Glomerular endothelial cell (primary cell): ENCODE data around the gene APOB. TPM values are rescaled to one million over a fixed set of nuclear protein-coding genes. Genes with fewer than 3 reads are reported as not detected.

Experiments
- DNase-seq: peaks from one replicate; pipeline ENCODE4 v3.0.0-alpha.2; 2011; ENCODE audit warnings: low read depth, low spot score; ENCODE audit errors: extremely low read depth
- total RNA-seq: library from RNA; depleted of rRNA; stranded (reverse); fragments of >200 nt; gene quantifications from 2 replicates; pipeline ENCODE4 v1.2.3, GENCODE V29; 2015

Gene APOB, protein sequence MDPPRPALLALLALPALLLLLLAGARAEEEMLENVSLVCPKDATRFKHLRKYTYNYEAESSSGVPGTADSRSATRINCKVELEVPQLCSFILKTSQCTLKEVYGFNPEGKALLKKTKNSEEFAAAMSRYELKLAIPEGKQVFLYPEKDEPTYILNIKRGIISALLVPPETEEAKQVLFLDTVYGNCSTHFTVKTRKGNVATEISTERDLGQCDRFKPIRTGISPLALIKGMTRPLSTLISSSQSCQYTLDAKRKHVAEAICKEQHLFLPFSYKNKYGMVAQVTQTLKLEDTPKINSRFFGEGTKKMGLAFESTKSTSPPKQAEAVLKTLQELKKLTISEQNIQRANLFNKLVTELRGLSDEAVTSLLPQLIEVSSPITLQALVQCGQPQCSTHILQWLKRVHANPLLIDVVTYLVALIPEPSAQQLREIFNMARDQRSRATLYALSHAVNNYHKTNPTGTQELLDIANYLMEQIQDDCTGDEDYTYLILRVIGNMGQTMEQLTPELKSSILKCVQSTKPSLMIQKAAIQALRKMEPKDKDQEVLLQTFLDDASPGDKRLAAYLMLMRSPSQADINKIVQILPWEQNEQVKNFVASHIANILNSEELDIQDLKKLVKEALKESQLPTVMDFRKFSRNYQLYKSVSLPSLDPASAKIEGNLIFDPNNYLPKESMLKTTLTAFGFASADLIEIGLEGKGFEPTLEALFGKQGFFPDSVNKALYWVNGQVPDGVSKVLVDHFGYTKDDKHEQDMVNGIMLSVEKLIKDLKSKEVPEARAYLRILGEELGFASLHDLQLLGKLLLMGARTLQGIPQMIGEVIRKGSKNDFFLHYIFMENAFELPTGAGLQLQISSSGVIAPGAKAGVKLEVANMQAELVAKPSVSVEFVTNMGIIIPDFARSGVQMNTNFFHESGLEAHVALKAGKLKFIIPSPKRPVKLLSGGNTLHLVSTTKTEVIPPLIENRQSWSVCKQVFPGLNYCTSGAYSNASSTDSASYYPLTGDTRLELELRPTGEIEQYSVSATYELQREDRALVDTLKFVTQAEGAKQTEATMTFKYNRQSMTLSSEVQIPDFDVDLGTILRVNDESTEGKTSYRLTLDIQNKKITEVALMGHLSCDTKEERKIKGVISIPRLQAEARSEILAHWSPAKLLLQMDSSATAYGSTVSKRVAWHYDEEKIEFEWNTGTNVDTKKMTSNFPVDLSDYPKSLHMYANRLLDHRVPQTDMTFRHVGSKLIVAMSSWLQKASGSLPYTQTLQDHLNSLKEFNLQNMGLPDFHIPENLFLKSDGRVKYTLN (N-terminal part only)
- total RNA-seq, result 0.10 and 0.18 TPM in 2 replicates

DNA sequence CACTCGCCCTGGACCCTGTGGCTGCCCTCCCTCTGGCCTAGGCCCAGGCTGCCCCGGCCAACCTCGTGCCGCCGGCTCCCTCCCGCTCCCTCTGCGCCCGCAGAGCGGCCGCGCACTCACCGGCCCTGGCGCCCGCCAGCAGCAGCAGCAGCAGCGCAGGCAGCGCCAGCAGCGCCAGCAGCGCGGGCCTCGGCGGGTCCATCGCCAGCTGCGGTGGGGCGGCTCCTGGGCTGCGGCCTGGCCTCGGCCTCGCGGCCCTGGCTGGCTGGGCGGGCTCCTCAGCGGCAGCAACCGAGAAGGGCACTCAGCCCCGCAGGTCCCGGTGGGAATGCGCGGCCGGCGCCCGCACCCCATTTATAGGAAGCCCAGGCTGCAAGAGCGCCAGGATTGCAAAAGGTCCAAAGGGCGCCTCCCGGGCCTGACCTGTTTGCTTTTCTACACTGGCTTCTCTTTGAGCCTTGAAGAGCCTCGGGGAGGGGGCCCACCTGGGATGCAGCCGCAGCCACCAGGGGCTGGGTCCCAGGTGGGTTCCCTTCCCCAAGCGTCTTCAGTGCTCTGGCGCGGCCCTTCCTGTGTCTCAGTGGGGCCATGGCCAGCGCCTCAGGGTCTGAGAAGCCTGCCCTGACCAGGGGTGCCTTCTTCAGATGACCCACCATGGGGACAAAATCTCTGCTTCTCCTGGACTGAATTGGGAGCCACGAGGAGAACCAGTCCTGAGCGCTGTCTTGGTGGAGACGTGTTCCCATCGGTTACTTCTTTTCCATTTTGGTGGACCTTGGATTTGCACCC, at the start of gene APOB:
Gene APOB, minus strand, starts transcription at position 330 of the 789 bp plus-strand sequence. Its CDS starts 128 bp downstream, at position 202.
- DNase-seq, result no peak

DNA sequence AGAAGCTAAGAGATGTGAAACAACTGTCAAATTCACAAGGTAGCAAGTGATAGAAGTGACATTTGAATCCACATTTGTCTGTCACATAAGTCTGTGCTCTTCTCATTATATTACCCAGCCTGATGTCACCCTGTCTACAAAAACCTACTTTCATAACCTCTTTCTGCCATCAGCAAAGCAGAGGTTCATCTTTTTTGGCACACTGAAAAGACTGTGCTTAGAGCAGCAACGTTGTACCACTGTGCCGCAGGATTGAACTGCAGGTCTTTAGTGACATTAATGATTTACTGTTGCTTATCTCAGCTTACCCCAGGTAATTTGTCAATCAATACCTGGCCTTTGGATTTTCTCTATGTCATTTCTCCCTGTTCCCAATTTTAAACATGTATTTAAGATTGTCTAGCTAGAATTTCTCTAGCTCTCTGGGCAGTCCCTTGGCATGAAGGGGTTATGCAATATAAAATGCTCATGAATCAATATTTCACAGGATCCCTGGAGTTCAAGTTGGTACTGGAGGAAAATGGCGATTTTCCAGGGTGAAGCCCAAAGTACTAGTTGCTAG, 48.5 kb upstream of the APOB start:
- DNase-seq, result no peak

DNA sequence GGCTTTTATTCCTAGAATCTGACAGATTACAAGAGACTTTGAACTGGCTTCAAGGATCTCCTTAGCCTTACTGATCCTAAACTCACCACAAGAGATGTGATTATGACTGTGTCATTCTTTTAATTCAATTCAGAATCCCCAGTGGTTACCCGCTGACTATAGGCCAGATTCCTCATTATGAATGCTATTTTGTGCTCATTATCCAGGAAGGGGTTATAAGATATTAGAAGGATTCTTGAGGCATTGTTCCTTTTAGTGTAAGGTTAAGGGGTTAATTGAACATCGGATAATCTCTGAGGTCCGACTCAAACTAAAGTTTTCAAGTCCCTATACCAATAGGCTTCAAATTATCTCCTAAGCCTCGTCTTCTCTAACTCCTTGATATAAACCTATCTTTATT, 40.5 kb upstream of the APOB start:
- DNase-seq, result no peak

DNA sequence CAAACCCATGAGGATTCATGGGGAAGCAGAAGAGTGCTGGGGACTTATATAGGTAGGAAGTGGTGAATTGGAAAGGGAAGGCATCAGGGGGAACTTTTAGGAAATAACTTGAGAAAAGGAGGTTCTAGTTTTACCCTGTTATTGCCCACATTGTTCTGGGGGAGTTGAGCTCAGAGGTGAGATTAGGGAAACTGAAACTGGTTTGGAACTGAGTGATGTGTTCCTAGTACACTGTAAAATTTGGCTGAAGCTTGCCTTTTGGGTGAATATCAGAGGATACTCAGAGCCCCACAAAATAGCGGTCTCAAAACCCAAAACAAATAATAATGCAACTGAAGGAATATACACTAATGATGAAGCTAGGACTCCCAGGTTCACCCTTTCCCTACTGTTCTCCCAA, 39.6 kb upstream of the APOB start:
- DNase-seq, result no peak

DNA sequence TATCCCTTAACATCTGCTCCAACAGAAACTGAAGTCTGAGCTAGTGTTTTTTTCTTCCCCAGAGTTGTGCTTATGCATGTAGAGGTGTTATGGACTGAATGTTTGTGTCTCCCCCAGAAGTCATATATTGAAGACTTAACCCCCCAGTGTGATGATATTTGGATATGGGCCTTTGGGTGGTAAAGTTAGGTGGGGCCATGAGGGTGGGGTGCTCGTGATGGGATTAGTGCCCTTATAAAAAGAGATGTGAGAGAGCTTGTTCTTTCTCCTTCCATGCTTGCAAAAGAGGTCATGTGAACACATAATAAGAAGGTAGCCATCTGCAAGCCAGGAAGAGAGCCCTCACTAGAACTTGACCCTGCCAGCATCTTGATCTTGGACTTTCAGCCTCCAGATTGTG, 34.4 kb upstream of the APOB start:
- no peak for DNase-seq

DNA sequence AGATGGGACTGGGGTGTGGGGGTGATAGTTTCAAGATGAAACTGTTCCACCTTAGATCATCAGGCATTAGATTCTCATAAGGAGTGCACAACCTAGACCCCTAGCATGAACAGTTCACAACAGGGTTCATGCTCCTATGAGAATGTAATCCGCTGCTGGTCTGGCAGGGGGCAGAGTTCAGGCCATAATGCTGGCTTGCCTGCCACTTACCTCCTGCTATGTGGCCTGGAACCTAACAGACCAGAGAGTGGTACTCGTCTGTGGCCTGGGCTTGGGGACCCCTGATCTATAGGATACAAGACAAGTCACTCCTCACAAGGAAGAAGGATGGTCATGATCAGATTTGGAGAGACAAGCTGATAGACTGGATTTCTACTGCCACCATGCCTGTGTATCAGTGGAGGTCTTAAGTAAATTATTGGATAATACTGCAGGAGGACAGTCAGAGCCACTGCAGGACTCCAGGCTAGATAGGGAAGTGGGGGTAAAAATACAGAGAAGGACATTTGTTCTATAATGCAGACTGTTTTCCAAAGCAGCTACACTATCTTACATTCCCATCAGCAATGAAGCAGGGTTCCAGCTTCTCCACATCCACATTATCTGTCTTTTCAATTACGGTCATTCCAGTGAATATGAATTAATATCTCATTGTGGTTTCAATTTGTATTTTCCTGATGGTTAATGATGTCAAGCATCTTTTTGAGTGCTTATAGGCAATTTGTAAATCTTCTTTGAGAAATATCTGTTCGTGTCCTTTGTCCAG, 28.8 kb upstream of the APOB start:
- no peak for DNase-seq

DNA sequence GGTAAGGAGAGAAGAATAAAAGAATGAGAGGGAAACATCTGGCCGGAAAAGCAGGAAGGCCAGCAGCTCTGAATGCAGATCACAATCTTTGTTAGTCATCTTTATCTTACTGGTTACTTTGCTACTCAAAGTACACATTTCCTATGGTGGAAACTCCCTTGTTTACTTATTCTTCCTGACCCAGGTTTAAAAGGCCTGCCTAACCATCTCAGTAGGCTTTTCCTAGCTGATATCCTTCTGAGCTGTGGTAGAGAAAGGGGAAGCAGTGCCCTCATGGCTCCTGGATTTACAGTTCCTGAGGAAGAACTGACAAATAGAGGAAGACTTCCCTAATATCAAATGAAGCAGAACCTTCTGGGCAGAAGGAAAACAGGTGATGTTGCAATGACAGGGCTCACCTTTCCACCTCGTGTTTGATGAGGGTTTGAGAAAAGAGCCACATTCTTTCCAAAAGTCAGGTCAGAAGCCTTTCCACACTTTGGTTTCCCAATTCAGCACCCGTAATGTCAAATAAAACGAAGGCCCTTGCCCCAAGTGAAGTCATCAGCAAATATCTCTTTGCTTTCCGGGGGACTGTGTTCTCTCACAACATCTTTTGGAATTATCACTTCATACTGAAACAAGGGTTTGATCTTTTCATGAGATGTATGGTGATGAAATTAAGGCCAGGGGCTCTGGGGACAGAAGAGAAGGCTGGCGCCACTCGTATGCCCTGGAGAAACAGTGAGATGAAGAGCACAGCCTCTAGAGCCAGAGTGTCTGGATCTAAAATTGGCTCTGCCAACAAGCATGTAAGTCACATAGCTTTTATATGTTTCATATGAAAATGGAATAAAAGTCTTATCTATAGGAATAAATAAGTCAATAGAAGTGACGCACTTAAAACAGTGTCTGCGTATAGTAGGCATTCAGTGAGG, 26.7 kb upstream of the APOB start:
- DNase-seq, result peak; percentile 33

DNA sequence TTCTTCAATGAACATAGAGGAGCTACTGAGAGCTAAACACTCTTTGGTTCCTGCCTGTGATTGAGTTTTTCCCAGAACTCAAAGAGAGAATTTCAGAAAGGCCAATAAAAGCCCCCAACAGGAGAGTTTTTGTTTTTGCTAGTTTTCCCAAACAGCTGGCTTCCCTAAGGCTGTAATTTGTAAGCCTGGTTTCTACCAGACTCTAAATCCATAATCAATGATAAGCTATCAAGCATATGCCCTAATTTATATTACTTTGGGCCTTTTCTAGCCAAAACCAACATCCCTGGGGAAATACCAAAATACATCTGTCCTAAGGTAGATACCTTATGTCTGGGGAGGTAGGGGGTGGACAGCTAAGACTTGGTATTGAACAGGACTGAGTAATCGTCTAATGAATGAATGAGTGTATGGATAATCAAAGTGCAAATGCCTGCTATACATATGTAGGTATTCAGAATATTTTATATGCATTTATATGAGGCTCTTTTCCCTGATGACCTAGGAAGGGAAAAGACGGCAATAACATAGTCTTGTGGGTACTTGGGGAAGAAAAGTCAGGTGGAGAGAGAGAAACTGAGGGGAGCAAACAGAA, 26.0 kb upstream of the APOB start:
- no peak for DNase-seq

DNA sequence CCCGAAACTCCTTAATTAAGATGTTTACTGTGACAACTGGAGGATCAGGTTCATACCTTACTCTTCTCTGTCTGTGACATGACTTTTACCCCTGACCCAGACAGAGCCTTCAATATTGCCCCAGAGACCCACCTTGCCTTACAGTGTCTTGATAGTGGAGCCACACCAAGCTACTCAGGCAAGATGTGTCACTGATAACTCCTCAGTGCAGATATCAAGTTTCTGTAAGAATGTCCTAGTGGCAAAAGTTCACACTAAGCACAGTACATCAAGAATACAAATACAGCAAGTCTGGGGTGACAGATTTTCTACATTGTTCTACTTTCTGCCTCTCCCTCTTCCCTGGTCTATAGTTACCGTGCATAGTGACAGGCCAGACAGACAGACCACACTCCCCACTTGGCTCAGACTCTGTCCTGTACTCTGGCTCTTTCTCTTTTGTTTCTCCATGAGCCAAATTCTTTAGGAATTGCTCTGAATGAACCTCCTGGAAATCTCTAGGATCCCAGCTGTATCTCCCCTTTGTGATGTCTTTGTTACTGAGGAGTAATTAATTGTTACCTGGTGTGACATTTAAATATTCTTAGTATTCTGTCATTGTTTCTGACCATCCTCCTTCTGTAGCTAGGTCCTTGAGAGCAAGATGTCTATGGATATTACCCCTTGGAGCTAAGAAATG, 24.1 kb upstream of the APOB start:
- DNase-seq, result no peak

DNA sequence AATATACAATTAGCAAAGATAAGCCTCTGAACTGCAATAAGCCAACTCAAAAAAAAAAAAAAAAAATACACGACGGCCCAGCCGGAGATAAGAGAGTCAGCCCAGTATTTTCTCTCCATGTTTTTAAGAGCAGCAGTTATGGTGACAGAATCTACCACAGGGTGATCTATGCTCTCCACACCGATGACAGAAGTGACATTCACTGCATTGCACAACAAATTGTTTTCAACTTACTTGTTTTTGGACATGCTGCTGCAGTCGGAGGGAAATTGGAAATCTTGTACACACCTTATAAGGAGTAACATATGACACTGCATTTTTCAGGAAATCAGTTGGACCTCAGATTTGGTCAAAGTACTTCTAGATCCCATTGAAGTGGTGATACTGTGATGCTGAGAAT, 23.3 kb upstream of the APOB start:
- DNase-seq, result no peak

DNA sequence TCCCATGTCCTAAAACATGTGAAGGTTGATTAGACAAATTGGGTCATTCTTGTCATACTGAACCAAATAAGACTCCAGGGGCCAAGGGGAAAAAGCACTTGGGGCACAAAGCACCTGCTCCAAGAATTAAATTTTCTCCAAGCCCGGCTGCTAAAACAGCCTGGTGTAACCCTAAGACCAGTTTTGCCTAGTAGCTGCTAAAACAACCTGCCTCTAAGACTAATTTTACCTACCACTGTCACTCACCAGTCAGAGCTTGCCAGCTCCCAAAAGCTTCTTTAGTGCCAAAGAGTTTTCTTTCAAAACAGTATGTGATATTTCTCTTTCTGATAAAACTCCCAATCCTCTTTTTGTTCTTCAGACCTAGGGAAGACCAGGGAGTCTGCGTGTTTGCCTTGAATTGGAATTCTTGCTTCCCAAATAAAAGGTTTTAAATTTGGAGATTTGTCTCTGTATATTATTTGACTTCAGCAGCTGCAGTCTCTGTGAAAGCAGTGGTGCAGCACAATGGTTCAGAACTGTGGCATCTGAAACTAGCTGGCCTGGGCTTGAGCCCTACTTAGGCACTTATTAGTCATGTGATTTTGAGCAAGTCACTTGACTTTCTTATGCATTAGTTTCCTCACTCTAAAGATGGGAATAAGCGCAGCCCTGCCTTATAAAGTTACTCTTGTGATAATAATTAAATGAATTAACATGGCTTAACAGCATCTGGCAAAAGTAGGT, 16.2 kb upstream of the APOB start:
- no peak for DNase-seq

DNA sequence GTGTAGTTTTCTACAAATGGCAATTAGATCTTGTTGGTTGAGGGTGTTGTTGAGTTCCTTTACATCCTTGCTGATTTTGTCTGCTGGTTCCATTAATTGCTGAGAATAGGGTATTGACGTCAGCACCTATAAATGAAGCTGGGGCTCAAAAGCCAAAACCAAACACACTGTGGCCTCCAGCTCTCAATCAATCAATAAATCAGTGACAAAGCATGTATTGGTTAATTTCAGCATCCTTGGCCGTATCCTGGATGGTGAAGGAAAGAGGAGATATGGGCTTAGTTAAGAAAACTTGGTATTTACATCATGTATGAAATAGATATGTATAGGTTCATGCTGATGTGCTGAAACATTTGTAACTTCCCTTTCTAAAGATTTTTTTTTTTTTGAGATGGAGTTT, 13.2 kb upstream of the APOB start:
- no peak for DNase-seq

DNA sequence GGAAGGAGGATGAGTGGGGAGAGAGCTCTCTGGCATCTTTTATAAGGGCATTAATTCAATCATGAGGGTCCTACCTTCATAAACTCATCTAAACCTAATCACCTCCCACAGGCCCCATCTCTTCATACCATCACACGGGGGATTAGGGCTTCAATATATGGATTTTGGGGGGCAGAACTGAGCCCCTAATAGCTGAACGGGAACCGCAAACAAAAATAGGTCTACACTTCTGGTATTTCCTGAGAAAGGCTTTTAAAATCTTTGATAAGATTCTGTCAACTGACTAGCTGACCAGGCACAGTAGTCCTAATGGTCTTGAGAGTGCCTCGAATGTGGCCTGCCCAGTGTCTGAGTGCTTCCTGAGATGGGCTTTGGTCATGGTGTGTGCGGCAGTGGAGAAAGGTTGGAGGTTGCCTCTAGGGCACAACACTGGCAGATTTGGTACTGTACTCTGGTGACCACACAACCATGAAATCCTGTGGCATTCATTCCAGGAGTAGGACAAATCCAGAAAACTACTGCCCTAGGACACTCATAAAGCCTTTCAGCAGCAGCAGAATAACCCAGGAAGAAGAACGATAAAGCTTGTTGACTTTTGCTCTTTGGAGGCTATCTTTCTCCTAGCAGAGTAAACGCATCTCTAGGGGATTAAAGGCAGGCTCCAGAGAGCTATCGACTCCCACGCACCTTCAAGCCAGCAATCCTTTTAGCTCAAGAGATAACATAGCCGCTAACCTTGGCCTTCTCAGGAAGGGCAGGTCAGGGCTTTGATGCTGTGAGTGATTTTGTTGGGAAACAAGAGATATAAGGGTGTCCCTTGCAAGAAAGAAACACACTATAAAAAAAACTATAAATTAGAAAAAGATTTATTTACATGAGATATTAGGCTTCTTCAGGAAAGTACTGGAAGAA, 12.3 kb upstream of the APOB start:
- no peak for DNase-seq

DNA sequence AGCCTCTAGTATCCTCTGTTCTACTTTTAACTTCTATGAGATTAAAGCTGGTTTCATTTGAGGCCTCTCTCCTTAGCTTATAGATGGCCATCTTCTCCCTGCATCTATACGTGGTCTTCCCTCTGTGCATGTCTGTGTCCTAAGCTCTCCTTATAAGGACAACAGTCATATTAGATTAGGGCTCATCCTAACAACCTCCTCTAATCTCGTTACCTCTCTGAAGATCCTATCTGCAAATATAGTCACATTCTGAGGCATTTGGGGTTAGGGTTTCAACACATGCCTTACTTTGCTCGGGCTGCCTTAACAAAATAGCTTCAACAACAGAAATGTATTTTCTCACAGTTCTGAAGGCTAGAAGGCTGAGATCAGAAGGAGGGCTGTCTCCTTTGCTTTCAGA, 11.6 kb upstream of the APOB start:
- no peak for DNase-seq

DNA sequence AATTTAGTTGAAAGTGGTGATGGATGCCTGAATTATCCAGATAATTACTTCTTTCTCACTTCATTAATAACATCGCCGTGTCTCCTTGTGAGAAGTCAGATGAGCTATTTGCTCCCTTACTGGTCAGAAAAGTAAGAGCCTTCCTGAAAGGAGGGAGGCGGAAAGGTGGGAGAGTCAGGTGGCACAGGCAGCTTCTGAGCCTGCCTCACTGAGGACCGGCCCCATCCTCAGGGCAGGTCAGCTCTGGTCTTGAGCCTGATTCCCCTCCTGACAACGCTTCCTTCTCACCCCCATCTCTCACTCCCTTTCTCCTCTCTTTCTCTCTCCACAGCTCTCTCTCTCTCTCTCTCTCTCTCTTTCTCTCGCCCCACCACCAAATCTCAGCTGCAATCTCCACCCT, 10.1 kb upstream of the APOB start:
- no peak for DNase-seq

DNA sequence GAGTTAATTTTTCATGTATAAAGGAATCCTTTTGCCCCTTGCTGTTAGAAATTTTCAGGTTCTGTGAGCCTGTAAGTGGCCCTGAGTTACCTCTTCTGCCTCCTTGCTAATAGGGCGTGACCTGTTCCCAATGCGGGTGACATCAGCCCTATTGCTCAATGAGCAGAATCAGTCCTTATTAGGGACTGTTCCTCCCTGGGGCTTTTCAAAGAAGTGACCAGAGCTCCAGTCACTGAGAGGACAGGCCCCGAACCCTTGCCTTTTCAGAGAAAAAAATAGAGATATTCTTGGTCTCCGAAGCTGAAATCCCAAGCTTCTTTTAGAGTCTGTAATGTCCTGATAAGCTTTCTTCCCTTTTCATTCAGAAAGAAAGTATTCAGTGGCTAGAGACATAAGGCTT, 8.2 kb upstream of the APOB start:
- DNase-seq, result no peak
